ENCODE results near the gene TTLL11.

DNA sequence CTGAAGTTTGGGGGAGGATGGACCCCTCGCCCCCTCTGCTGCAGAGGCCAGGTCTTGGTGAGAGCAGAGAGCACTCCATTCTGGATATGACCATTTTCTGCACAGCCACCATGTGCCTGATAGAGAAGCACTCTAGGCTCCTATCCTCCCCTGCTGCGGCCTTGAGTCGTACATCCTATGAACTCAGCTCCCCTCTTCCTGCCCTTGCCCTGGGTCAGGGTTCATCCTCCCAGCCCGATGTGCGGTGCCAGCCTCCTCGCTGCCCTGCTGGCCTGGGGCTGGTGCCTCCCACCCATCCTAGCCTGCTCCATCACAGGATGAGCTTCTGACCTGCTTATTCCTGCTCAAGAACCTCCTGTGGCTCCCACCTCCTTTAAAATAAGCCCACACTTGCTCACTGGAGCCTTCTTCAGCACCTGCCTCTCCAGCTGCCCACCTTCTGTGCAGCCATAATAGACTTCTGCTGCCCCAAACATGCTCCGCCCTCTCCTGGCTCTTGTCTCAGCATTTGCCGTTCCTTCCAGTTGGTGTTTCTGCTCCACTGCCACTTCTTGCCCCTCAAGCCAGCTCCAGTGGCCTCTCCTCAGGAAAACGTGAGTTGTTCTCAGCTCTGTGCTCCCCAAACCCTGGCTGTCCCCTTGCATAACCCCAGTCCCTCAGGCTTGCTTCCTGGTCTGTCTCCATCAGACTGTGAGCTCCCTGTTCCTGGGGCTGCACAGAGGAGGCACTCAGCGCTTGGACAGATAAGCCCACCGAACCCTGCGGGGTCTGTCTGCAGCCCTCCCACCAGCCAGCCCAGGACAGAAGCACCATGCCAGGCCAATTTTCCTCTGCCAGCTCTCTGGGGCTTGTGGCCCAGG, 22.3 kb upstream of the TTLL11 start:
- TF ChIP-seq, protein P1, sequence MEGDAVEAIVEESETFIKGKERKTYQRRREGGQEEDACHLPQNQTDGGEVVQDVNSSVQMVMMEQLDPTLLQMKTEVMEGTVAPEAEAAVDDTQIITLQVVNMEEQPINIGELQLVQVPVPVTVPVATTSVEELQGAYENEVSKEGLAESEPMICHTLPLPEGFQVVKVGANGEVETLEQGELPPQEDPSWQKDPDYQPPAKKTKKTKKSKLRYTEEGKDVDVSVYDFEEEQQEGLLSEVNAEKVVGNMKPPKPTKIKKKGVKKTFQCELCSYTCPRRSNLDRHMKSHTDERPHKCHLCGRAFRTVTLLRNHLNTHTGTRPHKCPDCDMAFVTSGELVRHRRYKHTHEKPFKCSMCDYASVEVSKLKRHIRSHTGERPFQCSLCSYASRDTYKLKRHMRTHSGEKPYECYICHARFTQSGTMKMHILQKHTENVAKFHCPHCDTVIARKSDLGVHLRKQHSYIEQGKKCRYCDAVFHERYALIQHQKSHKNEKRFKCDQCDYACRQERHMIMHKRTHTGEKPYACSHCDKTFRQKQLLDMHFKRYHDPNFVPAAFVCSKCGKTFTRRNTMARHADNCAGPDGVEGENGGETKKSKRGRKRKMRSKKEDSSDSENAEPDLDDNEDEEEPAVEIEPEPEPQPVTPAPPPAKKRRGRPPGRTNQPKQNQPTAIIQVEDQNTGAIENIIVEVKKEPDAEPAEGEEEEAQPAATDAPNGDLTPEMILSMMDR (IDR thresholded peaks at IDR 0.05; ENCODE audit: low read depth, low read length) = no peak
- TF ChIP-seq MYC (IDR thresholded peaks at IDR 0.05; ENCODE audit: low read depth, low read length) (no peak), POLR2A (IDR thresholded peaks at IDR 0.05; ENCODE audit: extremely low read depth, insufficient read length) (no peak)
